T-cell (primary cell): ENCODE data around the gene SETD2. TPM values are rescaled to one million over a fixed set of nuclear protein-coding genes. Genes with fewer than 3 reads are reported as not detected.
"Not testable (repeated sequence)": the region's sequence is repeated elsewhere in the genome, so short reads cannot be mapped to it uniquely, and the experiment has no call there.

Experiments used
- ATAC-seq, 4 experiments: fragments of 200-7000 bp in 3 of 4; fragments of 150-1000 bp in 1 of 4; cut with Tn5 transposase; replicated peaks in 1 of 4; 1 replicate in 3 of 4; 2 replicates in 1 of 4; pipeline ENCODE4 v1.10.0; 2021; ENCODE audit warnings: moderate library complexity in 3 of 4, mild to moderate bottlenecking in 2 of 4, moderate number of reproducible peaks in 1 of 4
- CTCF ChIA-PET, 2 donors: fragments of 300-600 bp; sonication (Branson Sonifier 250); formaldehyde crosslinking; loops; one replicate each; lab custom pipeline; 2022; ENCODE audit warnings: antibody characterized with exemption in 2 of 2; lab: Charles Lee
- POLR2A ChIA-PET, 2 donors: fragments of 300-600 bp; sonication (Branson Sonifier 250); formaldehyde crosslinking; loops; one replicate each; lab custom pipeline; 2022; ENCODE audit warnings: antibody characterized with exemption in 2 of 2; lab: Charles Lee
- DNase-seq, 35 experiments: peaks; one replicate each; pipeline versions ENCODE4 v3.0.0 to v3.0.0-alpha.2; 2013 to 2023
- H3K27ac ChIP-seq: one replicate; pipeline ENCODE4 v1.5.1; 2013; ENCODE audit warnings: low read length
- H3K27me3 ChIP-seq, 2 experiments: replicated peaks in 1 of 2; 1 replicate in 1 of 2; 2 replicates in 1 of 2; pipeline versions ENCODE4 v1.6.1 to v1.7.0; 2013; ENCODE audit warnings: low read length in 1 of 2, mixed read lengths in 1 of 2; ENCODE audit not compliant: control insufficient read depth in 2 of 2, insufficient read depth in 2 of 2; ENCODE audit errors: extremely low read depth in 1 of 2
- H3K36me3 ChIP-seq, 2 donors: 1 replicate in 1 of 2; 2 replicates in 1 of 2; pipeline versions ENCODE4 v1.6.1 to v1.7.0; 2013; ENCODE audit warnings: low read length in 1 of 2; ENCODE audit not compliant: control insufficient read depth in 2 of 2, insufficient read depth in 1 of 2; ENCODE audit errors: extremely low read depth in 1 of 2
- H3K4me1 ChIP-seq, 2 experiments: 1 replicate in 1 of 2; 2 replicates in 1 of 2; pipeline versions ENCODE4 v1.6.1 to v1.7.0; 2013; ENCODE audit warnings: low read length in 2 of 2, mixed read lengths in 1 of 2; ENCODE audit not compliant: insufficient read depth in 2 of 2, control insufficient read depth in 1 of 2; ENCODE audit errors: extremely low read depth in 1 of 2
- H3K4me3 ChIP-seq, 2 donors: 1 replicate in 1 of 2; 2 replicates in 1 of 2; pipeline versions ENCODE4 v1.5.1 to v1.7.0; 2013; ENCODE audit warnings: mild to moderate bottlenecking in 2 of 2, low read length in 1 of 2, moderate library complexity in 1 of 2; ENCODE audit not compliant: control insufficient read depth in 1 of 2; ENCODE audit errors: extremely low read depth in 1 of 2
- H3K9me3 ChIP-seq: 2 replicates; pipeline ENCODE4 v1.7.0; 2013
- H3K27ac Mint-ChIP-seq, 2 donors: one replicate each; pipeline ENCODE4 v1.8.0; 2020 to 2021; ENCODE audit warnings: mild to moderate bottlenecking in 2 of 2, mixed read lengths in 2 of 2
- H3K27me3 Mint-ChIP-seq, 2 donors: one replicate each; pipeline ENCODE4 v1.8.0; 2021 to 2022; ENCODE audit warnings: mixed read lengths in 2 of 2
- H3K36me3 Mint-ChIP-seq: one replicate; pipeline ENCODE4 v1.8.0; 2021; ENCODE audit warnings: mixed read lengths
- H3K4me1 Mint-ChIP-seq, 3 donors: one replicate each; pipeline ENCODE4 v1.8.0; 2020 to 2022; ENCODE audit warnings: mixed read lengths in 3 of 3, mild to moderate bottlenecking in 1 of 3
- H3K4me3 Mint-ChIP-seq, 3 donors: one replicate each; pipeline ENCODE4 v1.8.0; 2020 to 2022; ENCODE audit warnings: mild to moderate bottlenecking in 3 of 3, mixed read lengths in 3 of 3, moderate library complexity in 3 of 3
- H3K9me3 Mint-ChIP-seq, 3 donors: one replicate each; pipeline ENCODE4 v1.8.0; 2020 to 2022; ENCODE audit warnings: mixed read lengths in 3 of 3
- WGBS: methylation state at CpG from one replicate; pipeline ENCODE4 v1.1.5; 2013; ENCODE audit warnings: missing lambda C conversion rate; ENCODE audit not compliant: insufficient coverage; 5-methylcytosine and 5-hydroxymethylcytosine counted together
- total RNA-seq, 35 experiments: library from RNA in 6 of 35; stranded (reverse) in 6 of 35; fragments of 120-200 nt in 1 of 35; gene quantifications; one replicate each; pipeline versions ENCODE4 v1.2.1 to v1.2.4 and lab custom pipeline; 2013 to 2026

Gene SETD2
- total RNA-seq, 5 donors from 2014 or later (not counting 1 experiment from before 2014, with no cell fraction given): 58.1 to 84.6 (median 63.9) TPM

DNA sequence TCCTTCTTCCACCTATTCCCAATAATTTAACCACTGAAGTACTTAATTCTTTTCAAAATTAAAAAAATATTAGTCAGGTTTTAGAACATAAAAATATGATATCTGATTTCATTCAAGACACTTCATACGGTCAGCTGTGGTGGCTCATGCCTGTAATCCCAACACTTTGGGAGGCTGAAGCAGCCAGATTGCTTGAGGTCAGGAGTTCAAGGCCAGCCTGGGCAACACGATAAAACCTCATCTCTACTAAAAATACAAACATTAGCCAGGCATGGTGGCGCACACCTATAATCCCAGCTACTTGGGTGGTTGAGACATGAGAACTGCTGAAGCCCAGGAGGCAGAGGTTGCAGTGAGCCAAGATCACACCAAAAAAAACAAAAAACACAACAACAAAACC lies 127.8 kb downstream of the SETD2 start:
- CTCF ChIA-PET: no interaction called here
- H3K27me3 ChIP-seq: no peaks in the 10 kb centered on the region
- Mint-ChIP-seq H3K36me3 (peaks cover 61% of the 10 kb centered on the region), H3K4me3 (peak overlapping the region in 1 of 3 donors; percentile 39), H3K4me1 (peaks cover 39 to 62% (median 57%) of the 10 kb centered on the region in 3 donors), H3K9me3 (no peaks in the 10 kb centered on the region), H3K27me3 (no peaks in the 10 kb centered on the region), H3K27ac (peak overlapping the region; percentile 55 to 82)
- H3K36me3 ChIP-seq: peaks cover 14 to 54% of the 10 kb centered on the region in 2 donors
- no peak overlapping the region for H3K27ac ChIP-seq
- H3K4me3 ChIP-seq: no peak overlapping the region
- ATAC-seq: no peak
- H3K4me1 ChIP-seq: peaks cover 5 to 13% of the 10 kb centered on the region in 2 experiments
- no peak for DNase-seq
- POLR2A ChIA-PET: no interaction called here
- no CpG with 5 or more reads among the region's 3 CpGs for WGBS
- no peaks in the 10 kb centered on the region for H3K9me3 ChIP-seq

DNA sequence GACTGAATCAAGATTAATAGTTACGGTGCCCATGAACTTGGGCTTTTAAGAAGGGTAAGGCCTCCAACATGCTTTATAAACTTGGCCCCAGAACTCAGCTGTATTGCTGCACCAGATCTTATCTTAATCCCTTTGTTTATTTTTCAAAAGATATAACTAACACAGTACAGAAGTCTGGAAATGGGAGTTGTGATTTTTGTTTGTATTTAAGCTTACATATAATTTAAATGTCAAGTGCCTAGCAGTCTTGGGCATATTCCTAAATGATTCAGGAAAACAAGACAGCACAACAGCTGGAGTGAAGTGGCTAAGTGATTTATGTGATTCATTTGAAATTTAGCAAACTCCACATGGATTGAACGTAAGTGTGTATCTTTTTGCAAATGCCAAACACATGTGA lies 128.3 kb downstream of the SETD2 start:
- Histone ChIP-seq H3K4me3 (no peak overlapping the region), H3K4me1 (peaks cover 5 to 13% of the 10 kb centered on the region in 2 experiments), H3K36me3 (peaks cover 10 to 49% of the 10 kb centered on the region in 2 donors), H3K27me3 (no peaks in the 10 kb centered on the region), H3K27ac (no peak overlapping the region), H3K9me3 (no peaks in the 10 kb centered on the region)
- no peak for DNase-seq
- POLR2A ChIA-PET: interaction anchor here in 1 of 2 donors (0.6 kb wide), 1 partner anchor 19 kb away, joined by 3 read pairs; no protein-coding TSS in a partner anchor
- Mint-ChIP-seq H3K27ac (peak overlapping the region; percentile 66 to 81), H3K9me3 (no peaks in the 10 kb centered on the region), H3K4me3 (peak overlapping the region in 1 of 3 donors; percentile 32), H3K27me3 (no peaks in the 10 kb centered on the region), H3K36me3 (peaks cover 56% of the 10 kb centered on the region), H3K4me1 (peaks cover 44 to 67% (median 62%) of the 10 kb centered on the region in 3 donors)
- CTCF ChIA-PET: interaction anchor here in 1 of 2 donors (0.6 kb wide), 1 partner anchor 18 kb away, joined by 4 read pairs; no protein-coding TSS in a partner anchor
- no peak for ATAC-seq
- WGBS: no CpG with 5 or more reads among the region's 2 CpGs

DNA sequence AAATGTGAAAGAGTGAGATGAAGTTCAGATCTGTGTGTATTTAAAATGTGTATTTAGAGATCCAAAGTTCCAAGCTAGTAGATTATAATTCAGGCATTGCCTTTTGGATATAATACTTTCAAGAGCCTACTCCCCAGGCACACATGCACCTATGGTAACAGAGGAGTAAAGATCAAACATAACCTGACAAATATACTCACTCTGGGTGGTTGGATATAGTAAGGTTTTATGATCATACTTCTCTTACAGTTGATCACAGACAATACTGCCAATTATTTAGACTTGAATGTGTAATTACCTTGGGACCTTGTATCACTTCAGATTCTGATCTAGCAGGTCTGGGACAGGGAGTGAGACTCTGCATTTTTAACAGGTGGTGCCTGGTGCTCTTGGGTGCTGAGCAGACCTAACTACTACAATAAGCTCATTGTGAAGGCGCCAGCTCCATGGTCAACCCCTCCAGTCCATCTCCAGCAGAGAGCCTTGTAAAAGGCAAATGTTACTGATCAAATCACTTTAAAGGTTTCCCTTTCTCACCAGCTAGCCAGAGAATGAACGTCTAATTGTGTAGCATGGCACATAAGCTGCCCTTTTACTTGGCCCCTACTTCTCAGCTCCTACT lies 128.9 kb downstream of the SETD2 start:
- peak overlapping the region; percentile 66 to 81 for H3K27ac Mint-ChIP-seq
- Histone ChIP-seq H3K9me3 (no peaks in the 10 kb centered on the region), H3K4me3 (no peak overlapping the region), H3K4me1 (peaks cover 5 to 13% of the 10 kb centered on the region in 2 experiments), H3K36me3 (peaks cover 10 to 42% of the 10 kb centered on the region in 2 donors), H3K27ac (no peak overlapping the region), H3K27me3 (no peaks in the 10 kb centered on the region)
- ATAC-seq (no peak), DNase-seq (no peak)
- H3K36me3 Mint-ChIP-seq: peaks cover 53% of the 10 kb centered on the region
- WGBS: 100% methylated on average over 2 of the region's 2 CpGs
- POLR2A ChIA-PET: interaction anchor here (0.5 to 0.6 kb wide), 2 partner anchors 18 to 177 kb away, joined by 3 to 4 read pairs; no protein-coding TSS in a partner anchor
- H3K27me3 Mint-ChIP-seq: no peaks in the 10 kb centered on the region
- no peaks in the 10 kb centered on the region for H3K9me3 Mint-ChIP-seq
- CTCF ChIA-PET: interaction anchor here in 1 of 2 donors (0.6 kb wide), 1 partner anchor 18 kb away, joined by 4 read pairs; no protein-coding TSS in a partner anchor
- H3K4me1 Mint-ChIP-seq: peaks cover 43 to 69% (median 65%) of the 10 kb centered on the region in 3 donors
- no peak overlapping the region for H3K4me3 Mint-ChIP-seq

DNA sequence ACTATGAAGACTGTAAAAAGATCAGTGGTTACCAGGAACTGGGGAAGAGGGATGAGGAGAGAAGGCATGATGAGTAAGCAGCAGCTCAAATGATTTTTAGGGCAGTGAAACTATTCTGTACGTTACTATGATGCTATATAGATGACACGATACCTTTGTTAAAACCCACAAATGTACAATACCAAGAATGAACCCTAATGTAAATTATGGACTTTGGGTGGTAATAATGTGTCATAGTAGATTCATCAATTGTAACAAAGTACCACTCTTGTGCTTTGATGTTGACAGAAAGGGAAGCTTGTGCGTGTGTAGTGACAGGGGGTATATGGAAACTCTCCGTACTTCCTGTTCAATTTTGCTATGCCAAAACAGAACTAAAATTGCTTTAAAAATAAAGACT lies 132.9 kb downstream of the SETD2 start:
- H3K27ac ChIP-seq, CTCF ChIA-PET, H3K9me3 ChIP-seq, H3K4me1 ChIP-seq, H3K4me3 ChIP-seq, H3K9me3 Mint-ChIP-seq, H3K27me3 Mint-ChIP-seq, H3K27me3 ChIP-seq: not testable (repeated sequence)
- POLR2A ChIA-PET: interaction anchor here in 1 of 2 donors (0.9 kb wide), 1 partner anchor 72 kb away, joined by 3 read pairs; no protein-coding TSS in a partner anchor
- Mint-ChIP-seq H3K27ac (peak overlapping the region; percentile 81 to 86), H3K4me1 (peaks cover 29 to 58% (median 54%) of the 10 kb centered on the region in 3 donors), H3K4me3 (peak overlapping the region in 2 of 3 donors; percentile 28 to 47), H3K36me3 (peaks cover 49% of the 10 kb centered on the region)
- peaks cover 4 to 45% of the 10 kb centered on the region in 2 donors for H3K36me3 ChIP-seq
- WGBS: no CpG with 5 or more reads among the region's 4 CpGs
- ATAC-seq (peak; percentile 50 to 90 (median 76)), DNase-seq (peak in 1 of 35 experiments; percentile 57)

DNA sequence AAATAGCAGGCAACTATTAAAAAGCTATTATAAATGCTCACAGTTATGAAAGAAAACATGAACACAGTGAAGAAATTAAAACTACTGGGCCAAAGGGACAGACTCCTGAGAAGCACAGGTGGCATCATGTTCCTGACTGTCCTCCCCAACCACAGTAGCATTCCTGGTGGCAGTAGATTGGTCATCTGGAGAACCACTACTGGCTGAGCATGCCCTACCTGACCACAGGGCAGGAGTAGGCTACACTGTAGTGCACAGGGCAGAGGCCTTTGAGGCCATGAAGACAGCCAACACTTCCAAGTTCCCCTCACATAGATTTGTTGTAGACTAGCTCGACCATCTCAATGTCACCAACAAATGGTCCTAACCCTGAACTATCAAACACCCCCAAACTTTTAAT lies 135.2 kb downstream of the SETD2 start:
- H3K36me3 ChIP-seq: peaks cover 0 to 24% of the 10 kb centered on the region in 2 donors
- Mint-ChIP-seq H3K4me1 (peaks cover 42 to 56% (median 56%) of the 10 kb centered on the region in 3 donors), H3K36me3 (peaks cover 32% of the 10 kb centered on the region), H3K4me3 (no peak overlapping the region), H3K9me3 (no peaks in the 10 kb centered on the region), H3K27me3 (no peaks in the 10 kb centered on the region), H3K27ac (peak overlapping the region in 1 of 2 donors; percentile 48)
- no peaks in the 10 kb centered on the region for H3K4me1 ChIP-seq
- H3K4me3 ChIP-seq: no peak overlapping the region
- ChIA-PET POLR2A (interaction anchor here (0.6 to 1.0 kb wide), 4 partner anchors 8 to 485 kb away, joined by 4 to 12 read pairs (median 6); no protein-coding TSS in a partner anchor), CTCF (no interaction called here)
- ATAC-seq (no peak), DNase-seq (no peak)
- no peaks in the 10 kb centered on the region for H3K27me3 ChIP-seq
- 86% methylated on average over 1 of the region's 1 CpG for WGBS
- no peak overlapping the region for H3K27ac ChIP-seq
- H3K9me3 ChIP-seq: no peaks in the 10 kb centered on the region

DNA sequence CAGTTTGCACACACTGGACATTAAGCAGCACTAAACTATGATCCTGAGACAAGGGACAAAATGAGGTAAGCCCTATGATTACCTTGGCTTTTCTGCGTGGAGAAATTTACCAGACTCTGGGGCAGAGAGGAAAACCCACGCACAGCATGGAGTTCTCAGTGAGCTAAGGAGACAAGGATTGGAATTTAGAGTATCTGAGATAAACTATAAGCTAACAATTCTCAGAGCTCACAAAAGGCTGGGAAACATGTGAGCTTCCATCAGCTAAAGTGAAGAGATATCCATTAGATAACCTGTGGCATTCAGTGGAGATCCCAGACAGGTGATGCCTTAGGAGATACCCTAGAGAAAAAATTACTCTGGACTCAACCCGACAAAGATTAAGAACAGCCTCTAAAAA lies 135.8 kb downstream of the SETD2 start:
- Histone ChIP-seq H3K36me3 (peaks cover 0 to 23% of the 10 kb centered on the region in 2 donors), H3K4me1 (no peaks in the 10 kb centered on the region), H3K4me3 (no peak overlapping the region), H3K27me3 (no peaks in the 10 kb centered on the region), H3K9me3 (no peaks in the 10 kb centered on the region), H3K27ac (no peak overlapping the region)
- H3K36me3 Mint-ChIP-seq: peaks cover 30% of the 10 kb centered on the region
- H3K4me3 Mint-ChIP-seq: no peak overlapping the region
- ATAC-seq: no peak
- ChIA-PET CTCF (interaction anchor here in 1 of 2 donors (0.7 kb wide), 1 partner anchor 289 kb away, joined by 3 read pairs; no protein-coding TSS in a partner anchor), POLR2A (interaction anchor here in 1 of 2 donors (1.0 kb wide), 1 partner anchor 14 kb away, joined by 12 read pairs; no protein-coding TSS in a partner anchor)
- H3K27me3 Mint-ChIP-seq: no peaks in the 10 kb centered on the region
- H3K9me3 Mint-ChIP-seq: no peaks in the 10 kb centered on the region
- 100% methylated on average over 1 of the region's 3 CpGs for WGBS
- H3K27ac Mint-ChIP-seq: peak overlapping the region in 1 of 2 donors; percentile 25
- H3K4me1 Mint-ChIP-seq: peaks cover 40 to 54% (median 53%) of the 10 kb centered on the region in 3 donors
- DNase-seq: no peak
